ENCODE measurements around the gene PDIK1L.

Gene PDIK1L

DNA sequence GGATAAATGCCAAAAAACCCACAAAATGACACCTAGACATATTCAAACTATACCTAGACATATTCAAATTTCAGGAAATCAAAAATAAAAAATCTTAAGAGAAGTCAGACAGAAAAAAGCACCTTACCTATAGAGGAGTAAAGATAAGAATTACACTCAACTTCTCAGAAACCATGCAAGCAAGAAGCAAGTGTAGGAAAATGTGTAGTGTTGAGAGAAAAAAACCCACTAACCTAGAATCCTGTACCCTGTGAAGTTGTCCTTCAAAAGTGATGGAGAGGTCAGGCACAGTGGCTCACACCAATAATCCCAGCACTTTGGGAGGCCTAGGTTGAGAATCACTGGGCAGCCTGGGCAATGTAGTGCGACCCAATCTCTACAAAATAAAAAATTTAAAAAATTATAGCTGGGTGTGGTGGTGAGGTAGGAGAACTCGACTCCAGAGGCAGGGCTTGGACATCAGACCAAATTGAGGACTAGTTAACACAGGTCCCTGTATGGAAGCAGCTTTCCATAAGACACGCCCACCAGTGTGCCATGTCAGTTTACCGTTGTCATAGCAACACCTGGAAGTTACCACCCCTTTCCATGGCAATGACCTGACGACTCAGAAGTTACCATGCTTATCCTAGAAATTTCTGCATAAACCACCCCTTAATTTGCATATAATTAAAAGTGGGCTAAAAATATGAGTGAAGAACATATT, 20.7 kb downstream of the PDIK1L start:
- ChIA-PET CTCF (interaction anchor here (1.1 kb wide), 1 partner anchor 13 kb away, joined by 6 read pairs; no protein-coding TSS in a partner anchor), POLR2A (no interaction called here)
- Histone ChIP-seq H3K4me3 (ENCODE audit: low read depth, low read length) (no peak overlapping the region), H3K9me3 (ENCODE audit: control insufficient read depth, insufficient read depth, low read depth, low read length) (no peaks in the 10 kb centered on the region), H3K36me3 (ENCODE audit: control insufficient read depth in 2 of 2, insufficient read depth in 1 of 2, low read length in 2 of 2) (no peaks in the 10 kb centered on the region), H3K27ac (ENCODE audit: extremely low read depth, low read depth, low read length) (no peak overlapping the region), H3K4me1 (ENCODE audit: control insufficient read depth, insufficient read depth, low read length) (no peaks in the 10 kb centered on the region)
- TF ChIP-seq ZNF558 (tag by site-specific recombination; IDR thresholded peaks at IDR 0.05) (no peak; the same call in 1 of the 2 replicates), ZNF311 (tag by site-specific recombination; IDR thresholded peaks at IDR 0.05; ENCODE audit: borderline replicate concordance) (no peak), ZFP69B (tag by site-specific recombination; IDR thresholded peaks at IDR 0.05) (no peak), ZIC2 (tag by site-specific recombination; IDR thresholded peaks at IDR 0.05) (no peak), ZNF792 (tag by site-specific recombination; IDR thresholded peaks at IDR 0.05) (no peak), ZBTB7A (tag by site-specific recombination; IDR thresholded peaks at IDR 0.05; ENCODE audit: low read depth) (no peak), ZNF140 (tag by site-specific recombination; IDR thresholded peaks at IDR 0.05) (no peak), ZNF394 (tag by site-specific recombination; IDR thresholded peaks at IDR 0.05; ENCODE audit: borderline replicate concordance) (no peak)
- TF ChIP-seq, protein P1, sequence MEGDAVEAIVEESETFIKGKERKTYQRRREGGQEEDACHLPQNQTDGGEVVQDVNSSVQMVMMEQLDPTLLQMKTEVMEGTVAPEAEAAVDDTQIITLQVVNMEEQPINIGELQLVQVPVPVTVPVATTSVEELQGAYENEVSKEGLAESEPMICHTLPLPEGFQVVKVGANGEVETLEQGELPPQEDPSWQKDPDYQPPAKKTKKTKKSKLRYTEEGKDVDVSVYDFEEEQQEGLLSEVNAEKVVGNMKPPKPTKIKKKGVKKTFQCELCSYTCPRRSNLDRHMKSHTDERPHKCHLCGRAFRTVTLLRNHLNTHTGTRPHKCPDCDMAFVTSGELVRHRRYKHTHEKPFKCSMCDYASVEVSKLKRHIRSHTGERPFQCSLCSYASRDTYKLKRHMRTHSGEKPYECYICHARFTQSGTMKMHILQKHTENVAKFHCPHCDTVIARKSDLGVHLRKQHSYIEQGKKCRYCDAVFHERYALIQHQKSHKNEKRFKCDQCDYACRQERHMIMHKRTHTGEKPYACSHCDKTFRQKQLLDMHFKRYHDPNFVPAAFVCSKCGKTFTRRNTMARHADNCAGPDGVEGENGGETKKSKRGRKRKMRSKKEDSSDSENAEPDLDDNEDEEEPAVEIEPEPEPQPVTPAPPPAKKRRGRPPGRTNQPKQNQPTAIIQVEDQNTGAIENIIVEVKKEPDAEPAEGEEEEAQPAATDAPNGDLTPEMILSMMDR (tag by site-specific recombination; IDR thresholded peaks at IDR 0.05), result no peak
- TF ChIP-seq, protein P2, sequence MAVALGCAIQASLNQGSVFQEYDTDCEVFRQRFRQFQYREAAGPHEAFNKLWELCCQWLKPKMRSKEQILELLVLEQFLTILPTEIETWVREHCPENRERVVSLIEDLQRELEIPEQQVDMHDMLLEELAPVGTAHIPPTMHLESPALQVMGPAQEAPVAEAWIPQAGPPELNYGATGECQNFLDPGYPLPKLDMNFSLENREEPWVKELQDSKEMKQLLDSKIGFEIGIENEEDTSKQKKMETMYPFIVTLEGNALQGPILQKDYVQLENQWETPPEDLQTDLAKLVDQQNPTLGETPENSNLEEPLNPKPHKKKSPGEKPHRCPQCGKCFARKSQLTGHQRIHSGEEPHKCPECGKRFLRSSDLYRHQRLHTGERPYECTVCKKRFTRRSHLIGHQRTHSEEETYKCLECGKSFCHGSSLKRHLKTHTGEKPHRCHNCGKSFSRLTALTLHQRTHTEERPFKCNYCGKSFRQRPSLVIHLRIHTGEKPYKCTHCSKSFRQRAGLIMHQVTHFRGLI (tag by site-specific recombination; IDR thresholded peaks at IDR 0.05), result no peak
- TF ChIP-seq, protein P3, sequence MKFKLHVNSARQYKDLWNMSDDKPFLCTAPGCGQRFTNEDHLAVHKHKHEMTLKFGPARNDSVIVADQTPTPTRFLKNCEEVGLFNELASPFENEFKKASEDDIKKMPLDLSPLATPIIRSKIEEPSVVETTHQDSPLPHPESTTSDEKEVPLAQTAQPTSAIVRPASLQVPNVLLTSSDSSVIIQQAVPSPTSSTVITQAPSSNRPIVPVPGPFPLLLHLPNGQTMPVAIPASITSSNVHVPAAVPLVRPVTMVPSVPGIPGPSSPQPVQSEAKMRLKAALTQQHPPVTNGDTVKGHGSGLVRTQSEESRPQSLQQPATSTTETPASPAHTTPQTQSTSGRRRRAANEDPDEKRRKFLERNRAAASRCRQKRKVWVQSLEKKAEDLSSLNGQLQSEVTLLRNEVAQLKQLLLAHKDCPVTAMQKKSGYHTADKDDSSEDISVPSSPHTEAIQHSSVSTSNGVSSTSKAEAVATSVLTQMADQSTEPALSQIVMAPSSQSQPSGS (tag by site-specific recombination; IDR thresholded peaks at IDR 0.05; ENCODE audit: low read depth), result no peak
- TF ChIP-seq, protein P4, sequence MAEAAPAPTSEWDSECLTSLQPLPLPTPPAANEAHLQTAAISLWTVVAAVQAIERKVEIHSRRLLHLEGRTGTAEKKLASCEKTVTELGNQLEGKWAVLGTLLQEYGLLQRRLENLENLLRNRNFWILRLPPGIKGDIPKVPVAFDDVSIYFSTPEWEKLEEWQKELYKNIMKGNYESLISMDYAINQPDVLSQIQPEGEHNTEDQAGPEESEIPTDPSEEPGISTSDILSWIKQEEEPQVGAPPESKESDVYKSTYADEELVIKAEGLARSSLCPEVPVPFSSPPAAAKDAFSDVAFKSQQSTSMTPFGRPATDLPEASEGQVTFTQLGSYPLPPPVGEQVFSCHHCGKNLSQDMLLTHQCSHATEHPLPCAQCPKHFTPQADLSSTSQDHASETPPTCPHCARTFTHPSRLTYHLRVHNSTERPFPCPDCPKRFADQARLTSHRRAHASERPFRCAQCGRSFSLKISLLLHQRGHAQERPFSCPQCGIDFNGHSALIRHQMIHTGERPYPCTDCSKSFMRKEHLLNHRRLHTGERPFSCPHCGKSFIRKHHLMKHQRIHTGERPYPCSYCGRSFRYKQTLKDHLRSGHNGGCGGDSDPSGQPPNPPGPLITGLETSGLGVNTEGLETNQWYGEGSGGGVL (tag by site-specific recombination; IDR thresholded peaks at IDR 0.05), result no peak

DNA sequence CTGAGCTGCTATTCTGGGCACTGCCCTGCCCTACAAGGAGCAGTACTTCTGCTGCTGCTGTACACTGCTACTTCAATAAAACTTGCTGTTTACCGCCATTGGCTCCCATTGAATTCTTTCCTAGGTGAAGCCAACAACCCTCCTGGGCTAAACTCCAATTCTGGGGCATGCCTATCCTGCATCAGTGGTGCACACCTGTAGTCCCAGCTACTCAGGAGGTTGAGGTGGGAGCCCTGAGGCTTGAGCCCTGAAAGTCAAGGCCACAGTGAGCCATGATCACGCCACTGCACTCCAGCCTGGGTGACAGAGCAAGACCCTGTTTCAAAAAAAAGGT, 21.2 kb downstream of the PDIK1L start:
- ChIA-PET CTCF (interaction anchor here (1.1 kb wide), 1 partner anchor 13 kb away, joined by 6 read pairs; no protein-coding TSS in a partner anchor), POLR2A (no interaction called here)
- H3K4me3 ChIP-seq (ENCODE audit: low read depth, low read length), result no peak overlapping the region
- H3K27ac ChIP-seq (ENCODE audit: extremely low read depth, low read depth, low read length), result no peak overlapping the region
- no peaks in the 10 kb centered on the region for H3K4me1 ChIP-seq (ENCODE audit: control insufficient read depth, insufficient read depth, low read length)
- no peaks in the 10 kb centered on the region for H3K36me3 ChIP-seq (ENCODE audit: control insufficient read depth in 2 of 2, insufficient read depth in 1 of 2, low read length in 2 of 2)
- no peaks in the 10 kb centered on the region for H3K9me3 ChIP-seq (ENCODE audit: control insufficient read depth, insufficient read depth, low read depth, low read length)
- TF ChIP-seq MYNN (tag by site-specific recombination; IDR thresholded peaks at IDR 0.05; ENCODE audit: borderline replicate concordance) (no peak), ZNF561 (tag by site-specific recombination; IDR thresholded peaks at IDR 0.05; ENCODE audit: borderline replicate concordance) (no peak), YY2 (tag by site-specific recombination; IDR thresholded peaks at IDR 0.05) (no peak), ZNF155 (tag by site-specific recombination; IDR thresholded peaks at IDR 0.05) (no peak), ZNF677 (tag by site-specific recombination; IDR thresholded peaks at IDR 0.05) (no peak), GLIS2 (tag by site-specific recombination; IDR thresholded peaks at IDR 0.05) (no peak), ZNF341 (tag by site-specific recombination; IDR thresholded peaks at IDR 0.05; ENCODE audit: low read depth) (no peak), MZF1 (tag by site-specific recombination; IDR thresholded peaks at IDR 0.05; ENCODE audit: borderline replicate concordance) (no peak)
- TF ChIP-seq, protein P5, sequence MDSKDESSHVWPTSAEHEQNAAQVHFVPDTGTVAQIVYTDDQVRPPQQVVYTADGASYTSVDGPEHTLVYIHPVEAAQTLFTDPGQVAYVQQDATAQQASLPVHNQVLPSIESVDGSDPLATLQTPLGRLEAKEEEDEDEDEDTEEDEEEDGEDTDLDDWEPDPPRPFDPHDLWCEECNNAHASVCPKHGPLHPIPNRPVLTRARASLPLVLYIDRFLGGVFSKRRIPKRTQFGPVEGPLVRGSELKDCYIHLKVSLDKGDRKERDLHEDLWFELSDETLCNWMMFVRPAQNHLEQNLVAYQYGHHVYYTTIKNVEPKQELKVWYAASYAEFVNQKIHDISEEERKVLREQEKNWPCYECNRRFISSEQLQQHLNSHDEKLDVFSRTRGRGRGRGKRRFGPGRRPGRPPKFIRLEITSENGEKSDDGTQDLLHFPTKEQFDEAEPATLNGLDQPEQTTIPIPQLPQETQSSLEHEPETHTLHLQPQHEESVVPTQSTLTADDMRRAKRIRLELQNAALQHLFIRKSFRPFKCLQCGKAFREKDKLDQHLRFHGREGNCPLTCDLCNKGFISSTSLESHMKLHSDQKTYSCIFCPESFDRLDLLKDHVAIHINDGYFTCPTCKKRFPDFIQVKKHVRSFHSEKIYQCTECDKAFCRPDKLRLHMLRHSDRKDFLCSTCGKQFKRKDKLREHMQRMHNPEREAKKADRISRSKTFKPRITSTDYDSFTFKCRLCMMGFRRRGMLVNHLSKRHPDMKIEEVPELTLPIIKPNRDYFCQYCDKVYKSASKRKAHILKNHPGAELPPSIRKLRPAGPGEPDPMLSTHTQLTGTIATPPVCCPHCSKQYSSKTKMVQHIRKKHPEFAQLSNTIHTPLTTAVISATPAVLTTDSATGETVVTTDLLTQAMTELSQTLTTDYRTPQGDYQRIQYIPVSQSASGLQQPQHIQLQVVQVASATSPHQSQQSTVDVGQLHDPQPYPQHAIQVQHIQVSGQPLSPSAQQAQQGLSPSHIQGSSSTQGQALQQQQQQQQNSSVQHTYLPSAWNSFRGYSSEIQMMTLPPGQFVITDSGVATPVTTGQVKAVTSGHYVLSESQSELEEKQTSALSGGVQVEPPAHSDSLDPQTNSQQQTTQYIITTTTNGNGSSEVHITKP (tag by site-specific recombination; IDR thresholded peaks at IDR 0.05), result no peak
- TF ChIP-seq, protein P6, sequence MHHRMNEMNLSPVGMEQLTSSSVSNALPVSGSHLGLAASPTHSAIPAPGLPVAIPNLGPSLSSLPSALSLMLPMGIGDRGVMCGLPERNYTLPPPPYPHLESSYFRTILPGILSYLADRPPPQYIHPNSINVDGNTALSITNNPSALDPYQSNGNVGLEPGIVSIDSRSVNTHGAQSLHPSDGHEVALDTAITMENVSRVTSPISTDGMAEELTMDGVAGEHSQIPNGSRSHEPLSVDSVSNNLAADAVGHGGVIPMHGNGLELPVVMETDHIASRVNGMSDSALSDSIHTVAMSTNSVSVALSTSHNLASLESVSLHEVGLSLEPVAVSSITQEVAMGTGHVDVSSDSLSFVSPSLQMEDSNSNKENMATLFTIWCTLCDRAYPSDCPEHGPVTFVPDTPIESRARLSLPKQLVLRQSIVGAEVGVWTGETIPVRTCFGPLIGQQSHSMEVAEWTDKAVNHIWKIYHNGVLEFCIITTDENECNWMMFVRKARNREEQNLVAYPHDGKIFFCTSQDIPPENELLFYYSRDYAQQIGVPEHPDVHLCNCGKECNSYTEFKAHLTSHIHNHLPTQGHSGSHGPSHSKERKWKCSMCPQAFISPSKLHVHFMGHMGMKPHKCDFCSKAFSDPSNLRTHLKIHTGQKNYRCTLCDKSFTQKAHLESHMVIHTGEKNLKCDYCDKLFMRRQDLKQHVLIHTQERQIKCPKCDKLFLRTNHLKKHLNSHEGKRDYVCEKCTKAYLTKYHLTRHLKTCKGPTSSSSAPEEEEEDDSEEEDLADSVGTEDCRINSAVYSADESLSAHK (tag by site-specific recombination; IDR thresholded peaks at IDR 0.05), result no peak

All from HEK293 (cell line).